Measurements from ENCODE around the gene COBL.

DNA sequence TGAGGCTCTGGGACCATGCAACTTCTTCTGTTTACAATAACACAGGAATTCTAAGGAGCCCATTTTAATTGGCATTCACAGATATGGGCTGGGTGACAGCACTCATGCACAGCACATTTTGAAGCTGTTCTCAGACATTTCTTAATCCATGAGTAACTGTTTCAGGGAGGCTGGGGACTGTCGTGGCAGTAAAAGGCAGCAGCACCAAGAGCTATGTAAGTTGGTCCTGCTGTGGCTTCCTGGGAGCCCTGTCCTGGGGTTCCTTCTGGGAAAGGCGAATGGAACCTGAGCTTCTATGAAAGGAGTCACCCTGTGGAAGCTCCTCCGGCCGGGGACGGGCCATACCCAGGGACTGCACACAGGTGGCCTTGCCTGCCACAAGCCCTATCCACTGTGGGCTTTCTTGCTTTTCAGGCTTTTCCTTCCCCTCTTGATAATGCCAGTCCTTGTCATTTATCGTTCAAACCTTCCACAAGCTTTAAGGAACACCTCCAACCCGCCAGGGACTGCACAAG is 40.5 kb downstream of the COBL start:
- TF ChIP-seq POLR2A (IDR thresholded peaks at IDR 0.05; ENCODE audit: low read depth, low read length) (no peak), POLR2AphosphoS5 (IDR thresholded peaks at IDR 0.05; ENCODE audit: low read depth, low read length) (no peak), TAF1 (IDR thresholded peaks at IDR 0.05; ENCODE audit: low read depth, low read length) (no peak), POU2F2 (IDR thresholded peaks at IDR 0.05; ENCODE audit: low read depth, low read length) (no peak), SPI1 (IDR thresholded peaks at IDR 0.05; ENCODE audit: low read depth, low read length) (no peak), PAX5 (IDR thresholded peaks at IDR 0.05; ENCODE audit: insufficient read depth, low read length, severe bottlenecking) (no peak)
